Measurements from ENCODE around the gene ALG1.

Gene ALG1

DNA sequence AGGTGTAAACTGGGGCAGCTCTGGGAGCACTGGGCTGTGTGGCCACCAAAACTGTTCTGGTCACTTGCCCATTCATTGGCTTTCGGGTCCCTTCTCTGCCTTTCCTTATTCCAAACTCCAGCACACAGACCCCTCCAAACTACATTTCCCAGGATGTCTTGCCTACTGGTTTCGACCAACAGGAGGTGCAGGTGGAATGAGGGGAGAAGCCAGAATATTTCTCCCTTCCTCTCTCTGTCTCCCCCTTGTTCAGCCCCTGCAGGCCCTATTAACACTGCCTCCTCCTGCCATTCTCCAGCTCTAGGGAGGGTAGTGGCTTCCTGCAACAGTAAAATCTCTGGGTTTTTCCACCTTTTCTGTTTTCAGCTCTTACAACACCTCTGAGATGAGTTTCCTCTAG, 24.7 kb upstream of the ALG1 start:
- no peak for FAIRE-seq
- TF ChIP-seq POLR2AphosphoS5 (IDR thresholded peaks at IDR 0.05; ENCODE audit: low read depth, low read length), result no peak
- no peak for TF ChIP-seq TAF1 (IDR thresholded peaks at IDR 0.05; ENCODE audit: borderline replicate concordance, low read depth, low read length)
- TF ChIP-seq POLR2A (IDR thresholded peaks at IDR 0.05; ENCODE audit: low read depth, low read length), result no peak
- DNase-seq (ENCODE audit: insufficient read length), result no peak

DNA sequence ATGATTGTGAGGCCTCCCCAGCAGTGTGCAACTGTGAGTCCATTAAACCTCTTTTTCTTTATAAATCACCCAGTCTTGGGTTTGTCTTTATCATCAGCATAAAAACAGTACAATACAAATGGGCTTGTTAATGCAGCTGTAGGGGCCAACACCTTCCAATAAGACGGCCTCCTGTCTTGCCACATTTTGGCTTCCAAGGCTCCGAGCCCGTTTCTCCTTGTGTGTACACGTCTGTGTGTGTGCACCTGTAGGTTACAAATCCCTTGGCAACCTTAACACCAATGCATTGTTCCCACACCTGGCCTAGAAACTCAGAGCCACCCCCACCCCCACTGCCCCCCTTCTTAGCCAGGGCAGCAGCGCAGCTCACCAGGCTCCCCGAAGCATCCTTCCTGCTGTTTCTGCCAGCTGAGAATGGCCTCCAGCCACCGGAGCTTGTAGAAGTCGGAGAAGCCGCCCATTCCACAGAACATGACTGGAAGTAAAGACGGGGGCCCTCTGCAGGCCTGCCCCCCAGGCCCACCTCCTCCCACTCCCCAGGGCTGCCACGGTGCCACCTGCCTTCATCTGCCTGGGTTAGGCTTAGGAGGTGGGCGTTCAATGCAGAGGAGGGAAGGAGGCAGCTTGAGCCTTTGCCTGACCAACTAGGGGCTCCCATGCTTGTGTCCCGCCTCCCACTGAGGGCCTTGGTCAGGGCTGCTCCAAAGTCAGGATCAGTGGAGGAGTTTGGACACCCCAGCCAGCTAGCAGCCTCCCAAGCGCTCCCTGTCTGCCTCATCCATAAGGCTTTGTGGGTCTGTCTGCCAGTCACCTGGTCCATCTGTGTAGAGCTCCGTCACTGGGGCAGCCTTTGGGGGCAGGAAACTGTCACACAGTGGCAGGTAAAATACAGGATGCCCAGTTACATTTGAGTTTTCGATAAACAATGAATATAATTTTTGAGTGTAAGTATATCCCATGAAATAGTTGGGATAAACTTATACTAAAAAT, 16.5 kb upstream of the ALG1 start:
- FAIRE-seq (no peak), DNase-seq (ENCODE audit: insufficient read length) (no peak)
- TF ChIP-seq POLR2AphosphoS5 (IDR thresholded peaks at IDR 0.05; ENCODE audit: low read depth, low read length) (no peak), TAF1 (IDR thresholded peaks at IDR 0.05; ENCODE audit: borderline replicate concordance, low read depth, low read length) (no peak), POLR2A (IDR thresholded peaks at IDR 0.05; ENCODE audit: low read depth, low read length) (no peak)

DNA sequence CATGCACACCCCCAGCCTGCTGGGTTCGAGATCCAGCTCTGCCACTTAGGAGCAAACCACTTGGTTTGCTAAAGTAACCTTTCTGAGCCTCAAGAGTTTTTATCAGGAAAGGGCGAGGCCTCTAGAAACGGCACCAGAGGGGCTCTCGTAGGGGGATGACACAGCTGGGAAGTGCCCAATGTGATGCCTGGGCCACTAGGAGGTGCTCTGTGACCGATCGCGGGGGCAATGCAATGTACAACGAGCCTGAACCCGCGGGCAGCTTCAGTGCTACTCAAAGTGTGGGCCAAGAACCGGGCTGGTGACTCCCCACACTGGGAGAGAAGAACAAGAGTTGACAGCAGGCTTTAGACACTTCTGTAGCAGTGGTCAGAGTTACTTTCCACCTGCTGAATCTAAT, 15.3 kb upstream of the ALG1 start:
- DNase-seq (ENCODE audit: insufficient read length) (peak; percentile 59), FAIRE-seq (peak; percentile 64)
- TF ChIP-seq POLR2A (IDR thresholded peaks at IDR 0.05; ENCODE audit: low read depth, low read length) (no peak), POLR2AphosphoS5 (IDR thresholded peaks at IDR 0.05; ENCODE audit: low read depth, low read length) (no peak), TAF1 (IDR thresholded peaks at IDR 0.05; ENCODE audit: borderline replicate concordance, low read depth, low read length) (no peak)

DNA sequence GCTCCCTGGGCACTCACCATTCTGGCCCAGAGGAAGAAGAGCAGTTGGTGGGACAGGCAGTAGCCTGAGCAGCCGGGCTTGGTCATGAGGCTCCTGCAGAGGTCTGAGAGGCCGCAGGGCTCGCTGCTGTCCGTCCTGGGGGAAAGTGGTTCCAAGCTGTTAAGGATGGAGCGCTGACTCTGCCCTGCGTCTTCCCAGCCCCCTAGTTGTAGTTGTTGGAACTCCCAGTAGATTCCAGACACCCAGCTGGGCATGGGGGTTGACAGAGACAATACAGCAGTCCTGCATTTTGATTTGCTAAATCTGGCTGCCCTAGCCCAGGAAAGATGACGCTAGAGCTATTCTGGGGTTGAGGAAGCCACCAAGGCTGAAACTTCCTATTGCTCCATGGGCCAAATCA, 13.2 kb upstream of the ALG1 start:
- TF ChIP-seq POLR2A (IDR thresholded peaks at IDR 0.05; ENCODE audit: low read depth, low read length) (no peak), POLR2AphosphoS5 (IDR thresholded peaks at IDR 0.05; ENCODE audit: low read depth, low read length) (no peak), TAF1 (IDR thresholded peaks at IDR 0.05; ENCODE audit: borderline replicate concordance, low read depth, low read length) (no peak)
- FAIRE-seq (no peak), DNase-seq (ENCODE audit: insufficient read length) (no peak)

DNA sequence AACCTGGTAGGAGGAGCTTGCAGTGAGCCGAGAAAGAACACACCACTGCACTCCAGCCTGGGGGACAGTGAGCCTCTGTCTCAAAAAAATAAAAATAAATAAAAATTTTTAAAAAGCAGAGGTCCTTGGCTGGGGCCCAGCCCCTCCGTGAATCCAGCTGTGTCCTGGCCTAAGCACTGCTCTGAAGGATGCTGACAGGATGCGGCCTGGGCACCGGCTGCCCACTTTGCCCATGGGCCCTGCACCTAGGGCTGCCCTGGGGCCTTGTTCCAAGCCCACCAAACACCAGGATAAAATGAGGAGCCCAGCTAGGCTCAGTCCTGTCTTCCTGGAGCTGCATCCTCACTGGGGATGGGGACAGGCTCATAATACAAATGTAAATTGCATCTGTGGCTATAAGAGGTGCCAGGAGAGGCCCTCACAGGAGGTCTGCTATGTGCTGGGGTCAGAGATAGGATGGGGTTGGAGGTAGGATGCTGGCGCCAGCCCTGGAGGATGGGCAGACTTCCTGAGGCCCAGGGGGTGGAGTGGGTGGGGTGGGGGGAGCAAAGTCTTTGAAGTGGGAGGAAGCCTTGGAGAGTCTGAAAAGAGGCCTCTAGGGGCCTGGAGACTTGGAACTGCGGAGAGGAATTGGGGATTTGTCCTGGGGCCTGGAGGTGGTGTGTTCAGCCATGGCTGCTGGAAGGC, 12.1 kb upstream of the ALG1 start:
- FAIRE-seq, result no peak
- TF ChIP-seq POLR2AphosphoS5 (IDR thresholded peaks at IDR 0.05; ENCODE audit: low read depth, low read length) (no peak), TAF1 (IDR thresholded peaks at IDR 0.05; ENCODE audit: borderline replicate concordance, low read depth, low read length) (no peak), POLR2A (IDR thresholded peaks at IDR 0.05; ENCODE audit: low read depth, low read length) (no peak)
- DNase-seq (ENCODE audit: insufficient read length), result no peak

DNA sequence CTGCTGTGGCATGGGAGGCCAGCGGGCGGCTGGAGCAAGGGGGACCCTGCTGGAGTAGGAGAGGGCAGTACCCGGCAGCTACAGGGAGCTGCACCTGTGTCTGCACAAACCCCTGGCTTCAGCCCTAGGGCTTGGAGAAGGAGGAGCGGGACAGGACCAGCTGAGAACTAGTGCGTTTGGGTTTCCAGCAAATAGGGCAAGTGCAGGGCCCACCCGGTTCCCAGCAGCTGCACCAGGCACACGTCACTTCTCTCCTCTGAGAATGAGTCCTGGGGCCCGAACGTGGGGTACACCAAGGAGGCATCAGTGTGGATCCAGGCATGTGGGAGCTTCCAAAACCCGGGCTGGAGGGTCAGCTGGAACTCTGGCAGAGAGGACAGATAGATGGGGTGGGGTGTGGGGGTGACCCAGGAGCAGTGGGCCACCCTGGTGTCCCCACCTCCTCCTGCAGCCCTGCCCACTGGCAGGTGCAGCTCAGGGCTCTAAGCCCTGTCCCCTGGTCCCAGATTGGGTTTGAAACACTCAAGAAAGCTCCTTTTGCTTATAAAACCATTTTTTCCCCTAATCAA, 11.5 kb upstream of the ALG1 start:
- no peak for FAIRE-seq
- DNase-seq (ENCODE audit: insufficient read length), result no peak
- TF ChIP-seq TAF1 (IDR thresholded peaks at IDR 0.05; ENCODE audit: borderline replicate concordance, low read depth, low read length) (no peak), POLR2A (IDR thresholded peaks at IDR 0.05; ENCODE audit: low read depth, low read length) (no peak), POLR2AphosphoS5 (IDR thresholded peaks at IDR 0.05; ENCODE audit: low read depth, low read length) (no peak)

DNA sequence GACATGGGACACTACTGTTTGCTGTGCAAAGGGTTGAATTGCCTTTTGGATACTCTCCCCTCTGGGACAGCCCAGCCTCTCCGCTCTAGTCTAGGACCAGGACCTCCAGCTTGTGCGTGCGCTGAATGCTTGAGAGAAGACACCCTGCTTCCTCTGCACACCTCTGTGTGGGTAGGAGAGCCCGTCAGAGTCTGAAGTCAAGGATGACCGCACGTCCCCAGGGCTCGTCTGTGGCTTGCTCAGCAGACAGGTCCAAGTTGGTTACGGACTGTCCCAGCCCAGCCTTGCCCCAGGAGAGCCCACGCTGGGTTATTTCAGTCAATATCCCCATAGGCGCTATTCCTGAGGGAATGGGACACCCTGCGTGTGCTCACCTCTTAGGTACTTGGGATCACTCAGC, 9.6 kb upstream of the ALG1 start:
- DNase-seq (ENCODE audit: insufficient read length) (peak; percentile 62), FAIRE-seq (peak; percentile 42)
- TF ChIP-seq POLR2A (IDR thresholded peaks at IDR 0.05; ENCODE audit: low read depth, low read length), result no peak
- TF ChIP-seq POLR2AphosphoS5 (IDR thresholded peaks at IDR 0.05; ENCODE audit: low read depth, low read length), result no peak

DNA sequence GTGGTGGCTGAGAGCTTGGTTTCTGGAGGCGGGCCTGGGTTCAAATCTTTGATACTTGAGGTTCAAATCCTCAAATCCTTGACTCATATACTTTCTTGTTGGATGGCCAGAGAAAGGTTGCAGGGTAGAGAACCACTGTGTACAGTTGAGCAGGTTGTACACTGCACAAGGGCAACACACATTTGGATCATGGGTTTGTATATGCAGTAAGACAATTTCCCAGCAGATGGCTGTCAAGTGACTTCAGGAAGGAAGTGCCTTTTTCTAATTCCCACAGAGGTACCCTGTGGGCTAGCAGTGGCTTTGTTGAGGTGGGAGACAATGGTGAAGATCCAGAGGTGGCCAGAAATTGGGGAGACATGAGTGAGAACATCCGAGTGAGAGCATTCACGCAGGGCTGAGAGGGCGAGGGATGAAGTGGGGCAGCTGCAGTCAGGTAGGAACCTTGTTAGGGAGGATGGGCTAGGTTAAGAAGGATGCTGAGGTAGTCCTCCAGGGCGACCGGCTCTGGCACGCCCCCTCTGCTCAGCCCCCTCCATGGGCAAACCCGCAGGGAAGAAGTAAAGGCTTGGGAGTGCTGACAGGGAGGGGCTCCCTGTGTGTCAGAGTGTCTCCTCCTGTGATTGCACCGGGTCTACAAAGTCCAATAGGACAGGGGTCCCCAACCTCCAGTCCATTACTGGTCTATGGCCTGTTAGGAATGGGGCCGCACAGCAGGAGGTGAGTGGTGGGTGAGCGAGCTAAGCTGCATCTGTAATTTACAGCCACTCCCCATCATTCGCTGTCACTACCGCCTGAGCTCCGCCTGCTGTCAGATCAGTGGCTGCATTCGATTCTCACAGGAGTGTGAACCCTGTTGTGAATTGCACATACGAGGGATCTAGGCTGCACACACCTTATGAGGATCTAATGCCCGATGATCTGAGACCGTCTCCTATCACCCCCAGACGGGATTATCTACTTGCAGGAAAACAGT, 8.6 kb upstream of the ALG1 start:
- TF ChIP-seq POLR2A (IDR thresholded peaks at IDR 0.05; ENCODE audit: low read depth, low read length) (no peak), TAF1 (IDR thresholded peaks at IDR 0.05; ENCODE audit: borderline replicate concordance, low read depth, low read length) (no peak), POLR2AphosphoS5 (IDR thresholded peaks at IDR 0.05; ENCODE audit: low read depth, low read length) (no peak)
- FAIRE-seq (peak; percentile 17), DNase-seq (ENCODE audit: insufficient read length) (no peak)

DNA sequence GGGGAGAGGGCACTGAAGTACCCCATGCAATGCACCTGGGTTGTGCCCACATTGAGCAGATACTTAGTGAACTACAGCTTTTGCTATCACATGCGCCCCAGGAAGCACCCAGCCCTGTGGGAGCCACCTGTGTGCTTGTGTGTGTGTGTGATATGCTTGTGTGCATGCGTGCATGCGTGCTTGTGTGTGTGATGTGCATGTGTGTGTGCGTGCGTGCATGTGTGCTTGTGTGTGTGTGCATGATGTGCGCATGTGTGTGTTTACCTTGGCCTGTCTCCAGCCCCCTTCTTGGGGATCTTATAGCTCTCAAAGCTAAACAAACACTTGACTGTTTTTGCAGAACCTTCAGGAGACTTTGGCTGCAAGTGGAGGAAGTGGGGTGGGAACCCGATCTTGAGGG, 6.7 kb upstream of the ALG1 start:
- FAIRE-seq (no peak), DNase-seq (ENCODE audit: insufficient read length) (no peak)
- TF ChIP-seq POLR2A (IDR thresholded peaks at IDR 0.05; ENCODE audit: low read depth, low read length) (no peak), TAF1 (IDR thresholded peaks at IDR 0.05; ENCODE audit: borderline replicate concordance, low read depth, low read length) (no peak), POLR2AphosphoS5 (IDR thresholded peaks at IDR 0.05; ENCODE audit: low read depth, low read length) (no peak)

DNA sequence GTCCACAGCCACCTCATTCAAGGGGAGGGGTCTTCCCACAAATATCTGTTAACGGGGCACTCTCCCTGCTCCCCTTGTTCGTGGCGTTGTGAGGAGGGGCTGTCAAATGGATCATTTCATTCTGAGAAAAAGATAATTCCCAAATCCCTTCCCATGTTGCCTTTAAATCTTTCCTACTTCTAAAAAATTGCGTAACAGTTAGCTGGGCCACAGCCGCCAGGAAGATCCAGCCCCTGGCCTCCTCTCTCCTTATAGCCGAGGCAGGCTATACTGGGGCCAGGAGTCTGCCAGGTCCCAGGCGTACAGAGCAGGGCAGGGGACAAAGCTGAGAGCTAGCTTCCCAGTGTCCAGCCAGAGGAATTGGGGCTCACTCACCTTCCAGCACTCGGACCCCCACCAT, 6.3 kb upstream of the ALG1 start:
- TF ChIP-seq POLR2A (IDR thresholded peaks at IDR 0.05; ENCODE audit: low read depth, low read length) (no peak), POLR2AphosphoS5 (IDR thresholded peaks at IDR 0.05; ENCODE audit: low read depth, low read length) (no peak), TAF1 (IDR thresholded peaks at IDR 0.05; ENCODE audit: borderline replicate concordance, low read depth, low read length) (no peak)
- no peak for DNase-seq (ENCODE audit: insufficient read length)
- FAIRE-seq, result no peak
